ENCODE data around the gene RIT2.

The RIT2 gene

DNA sequence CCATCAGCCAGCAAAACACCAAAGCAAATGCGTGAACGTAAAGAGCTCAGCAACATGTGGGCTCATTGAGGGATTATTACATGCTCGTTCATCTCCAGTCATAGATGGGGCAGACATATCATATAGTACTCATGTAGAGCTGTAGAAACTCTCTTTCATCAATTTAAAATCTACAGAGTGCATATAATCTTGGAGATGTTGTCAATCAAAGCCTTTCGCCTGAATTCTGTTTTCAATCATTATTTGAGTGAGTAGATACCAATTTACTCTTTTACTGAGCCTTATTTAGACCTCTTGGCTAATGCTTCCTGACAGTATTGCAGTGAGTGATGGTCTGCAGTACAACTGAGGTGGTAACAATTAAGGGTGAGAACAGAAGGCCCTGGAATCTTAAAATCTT is 7.0 kb downstream of the RIT2 start:
- DNase-seq (ENCODE audit: low read depth) = no peak
- no peak for TF ChIP-seq CTCF (IDR thresholded peaks at IDR 0.05; ENCODE audit: low read length, missing control alignments)
- no peak overlapping the region for H3K4me3 ChIP-seq (replicated peaks; ENCODE audit: low read depth, low read length)

- TF ChIP-seq CTCF (IDR thresholded peaks at IDR 0.05; ENCODE audit: low read length, missing control alignments) = no peak
- no peak for DNase-seq (ENCODE audit: low read depth)
- H3K4me3 ChIP-seq (replicated peaks; ENCODE audit: low read depth, low read length) = no peak overlapping the region
Measured at GRCh38 chr18:43093646-43094045, 21.8 kb downstream of the RIT2 start.

- no peak for TF ChIP-seq CTCF (IDR thresholded peaks at IDR 0.05; ENCODE audit: low read length, missing control alignments)
- no peak overlapping the region for H3K4me3 ChIP-seq (replicated peaks; ENCODE audit: low read depth, low read length)
- no peak for DNase-seq (ENCODE audit: low read depth)
Measured at GRCh38 chr18:43092539-43092938, 22.9 kb downstream of the RIT2 start.

DNA sequence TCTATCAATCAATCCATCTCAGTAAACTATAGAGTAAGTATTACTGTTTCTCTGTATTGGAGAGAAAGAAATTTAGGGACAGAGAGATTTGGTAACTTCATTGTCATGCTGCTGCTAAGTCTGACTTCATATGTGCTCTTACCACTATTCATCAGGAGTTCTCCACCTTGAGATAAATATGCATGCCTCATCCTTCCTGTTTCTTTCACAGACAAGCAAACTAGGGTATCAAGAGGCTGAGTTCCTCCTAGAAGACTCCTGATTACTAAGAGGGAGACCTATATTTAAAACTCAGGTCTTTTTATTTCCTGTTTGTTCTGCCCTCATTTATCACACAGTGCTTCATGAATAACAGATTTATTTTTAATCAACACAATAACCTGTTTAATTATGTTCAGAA is 34.1 kb downstream of the RIT2 start:
- no peak for TF ChIP-seq CTCF (IDR thresholded peaks at IDR 0.05; ENCODE audit: low read length, missing control alignments)
- no peak for DNase-seq (ENCODE audit: low read depth)
- no peak overlapping the region for H3K4me3 ChIP-seq (replicated peaks; ENCODE audit: low read depth, low read length)

DNA sequence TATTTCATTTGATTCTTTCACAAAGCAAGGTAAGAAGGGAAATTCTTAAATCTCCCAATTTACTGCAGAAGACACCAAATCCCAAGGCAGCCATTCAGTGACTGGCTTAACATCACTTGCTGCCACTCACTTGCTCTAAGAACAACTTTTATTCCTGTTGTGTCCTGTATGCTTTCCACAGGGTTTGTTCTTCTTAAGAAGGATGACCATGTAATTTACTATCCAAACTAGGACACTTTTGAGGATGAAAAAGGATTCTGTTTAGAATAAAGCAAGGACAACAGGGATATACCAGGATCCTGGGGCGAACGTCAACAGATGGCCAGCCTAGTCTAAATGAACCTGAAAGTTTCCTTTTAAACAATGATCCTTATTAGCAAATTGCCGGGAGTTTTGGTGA is 34.8 kb downstream of the RIT2 start:
- no peak overlapping the region for H3K4me3 ChIP-seq (replicated peaks; ENCODE audit: low read depth, low read length)
- DNase-seq (ENCODE audit: low read depth) = no peak
- TF ChIP-seq CTCF (IDR thresholded peaks at IDR 0.05; ENCODE audit: low read length, missing control alignments) = no peak

- TF ChIP-seq CTCF (IDR thresholded peaks at IDR 0.05; ENCODE audit: low read length, missing control alignments) = no peak
- no peak overlapping the region for H3K4me3 ChIP-seq (replicated peaks; ENCODE audit: low read depth, low read length)
Measured at GRCh38 chr18:43079422-43079821, 36.1 kb downstream of the RIT2 start.

GRCh38 chr18:43078478-43079092 is 36.9 kb downstream of the RIT2 start:
- no peak overlapping the region for H3K4me3 ChIP-seq (replicated peaks; ENCODE audit: low read depth, low read length)
- DNase-seq (ENCODE audit: low read depth) = no peak
- TF ChIP-seq CTCF (IDR thresholded peaks at IDR 0.05; ENCODE audit: low read length, missing control alignments) = no peak

More at GRCh38 chr18:43079422-43079821, 36.1 kb downstream of the RIT2 start:
- no peak for DNase-seq (ENCODE audit: low read depth)

Data from fibroblast of pulmonary artery (primary cell).